Endometrial microvascular endothelial cells (primary cell): Measurements from ENCODE around the gene ACTL8. TPM values are rescaled to one million over a fixed set of nuclear protein-coding genes. Genes with fewer than 3 reads are reported as not detected.

Experiments used
- in situ Hi-C: cut with HindIII; loops from 2 replicates; pipeline ENCODE4 v1.10.0; 2017; ENCODE audit warnings: low sequenced_read_pairs, low pct_unique_long_range_greater_than_20kb; ENCODE audit errors: inconsistent ontology term
- total RNA-seq: library from RNA; depleted of rRNA; stranded (reverse); fragments of >200 nt; gene quantifications from one replicate; pipeline ENCODE4 v1.2.3, GENCODE V29; 2015; ENCODE audit errors: inconsistent ontology term

Gene ACTL8
- total RNA-seq, 1 donor from 2014 or later = not detected

- in situ Hi-C loops = no loop called here
These were observed 8.9 kb downstream of the ACTL8 start for GRCh38 chr1:17763995-17764394.

- in situ Hi-C loops = no loop called here
These were observed 9.5 kb downstream of the ACTL8 start for GRCh38 chr1:17764591-17764990.

- in situ Hi-C loops = no loop called here
These were observed 10.6 kb downstream of the ACTL8 start for GRCh38 chr1:17765444-17766411.

GRCh38 chr1:17768651-17769241 lies 13.6 kb downstream of the ACTL8 start:
- in situ Hi-C loops = no loop called here

GRCh38 chr1:17770983-17771382 lies 15.8 kb downstream of the ACTL8 start:
- in situ Hi-C loops = no loop called here

- in situ Hi-C loops = no loop called here
These were observed 17.6 kb downstream of the ACTL8 start for GRCh38 chr1:17772615-17773212.

- in situ Hi-C loops = no loop called here
These were observed 18.6 kb downstream of the ACTL8 start for GRCh38 chr1:17773591-17774326.

- in situ Hi-C loops = no loop called here
These were observed 19.3 kb downstream of the ACTL8 start for GRCh38 chr1:17774452-17774851.

GRCh38 chr1:17775796-17776195 lies 20.7 kb downstream of the ACTL8 start:
- in situ Hi-C loops = no loop called here

GRCh38 chr1:17776426-17776825 lies 21.3 kb downstream of the ACTL8 start:
- in situ Hi-C loops = no loop called here

GRCh38 chr1:17777330-17777729 lies 22.2 kb downstream of the ACTL8 start:
- in situ Hi-C loops = no loop called here

- in situ Hi-C loops = no loop called here
These were observed 22.7 kb downstream of the ACTL8 start for GRCh38 chr1:17777818-17778217.

- in situ Hi-C loops = no loop called here
These were observed 25.8 kb downstream of the ACTL8 start for GRCh38 chr1:17780916-17781315.

GRCh38 chr1:17789926-17790325 lies 34.8 kb downstream of the ACTL8 start:
- in situ Hi-C loops = no loop called here

- in situ Hi-C loops = no loop called here
These were observed 35.4 kb downstream of the ACTL8 start for GRCh38 chr1:17790383-17791054.

GRCh38 chr1:17791055-17791390 lies 35.9 kb downstream of the ACTL8 start:
- in situ Hi-C loops = no loop called here

- in situ Hi-C loops = no loop called here
These were observed 36.3 kb downstream of the ACTL8 start for GRCh38 chr1:17791480-17791879.

GRCh38 chr1:17792421-17792820 lies 37.3 kb downstream of the ACTL8 start:
- in situ Hi-C loops = no loop called here
